IPS DF 4.7 (cell line): ENCODE measurements around the gene KLHDC7A.

ENCODE experiments used
- DNase-seq: peaks from one replicate; pipeline ENCODE4 v3.0.0-alpha.2; 2013; ENCODE audit warnings: low spot score; ENCODE audit errors: extremely low read depth

Gene KLHDC7A

DNA sequence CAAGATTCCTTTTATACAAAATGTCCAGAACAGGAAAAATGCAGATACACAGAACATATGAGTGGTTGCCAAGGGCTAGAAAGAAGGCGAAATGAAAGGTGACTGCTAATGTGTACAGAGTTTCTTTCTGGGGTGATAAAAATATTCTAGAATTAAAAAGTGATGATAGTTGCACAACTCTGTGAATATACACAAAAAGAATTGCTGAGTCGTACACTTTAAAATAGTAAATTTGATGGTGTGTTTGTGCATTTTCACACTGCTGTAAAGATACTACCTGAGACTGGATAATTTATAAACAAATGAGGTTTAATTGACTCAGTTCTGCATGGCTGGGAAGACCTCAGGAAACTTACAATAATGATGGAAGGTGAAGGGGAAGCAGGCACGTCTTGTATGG lies 23.9 kb downstream of the KLHDC7A start:
- no peak for DNase-seq

DNA sequence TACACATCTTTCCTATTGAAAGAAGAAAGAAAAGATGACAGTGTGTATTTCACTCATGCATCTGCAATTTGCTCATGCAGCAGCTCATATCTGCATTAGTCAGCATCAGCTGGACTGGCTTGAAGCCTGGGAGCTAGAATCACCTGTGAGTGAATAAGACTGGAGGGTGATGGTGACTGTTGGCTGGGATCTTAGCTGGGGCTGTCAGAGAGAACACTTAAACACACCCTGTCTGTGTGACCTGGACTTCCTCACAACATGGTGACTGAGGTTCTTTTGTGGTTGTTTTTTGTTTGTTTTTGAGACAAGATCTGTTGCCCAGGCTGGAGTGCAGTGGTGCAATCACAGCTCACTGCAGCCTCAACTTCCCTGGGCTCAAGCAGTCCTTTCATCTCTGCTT lies 24.9 kb downstream of the KLHDC7A start:
- DNase-seq, result no peak

DNA sequence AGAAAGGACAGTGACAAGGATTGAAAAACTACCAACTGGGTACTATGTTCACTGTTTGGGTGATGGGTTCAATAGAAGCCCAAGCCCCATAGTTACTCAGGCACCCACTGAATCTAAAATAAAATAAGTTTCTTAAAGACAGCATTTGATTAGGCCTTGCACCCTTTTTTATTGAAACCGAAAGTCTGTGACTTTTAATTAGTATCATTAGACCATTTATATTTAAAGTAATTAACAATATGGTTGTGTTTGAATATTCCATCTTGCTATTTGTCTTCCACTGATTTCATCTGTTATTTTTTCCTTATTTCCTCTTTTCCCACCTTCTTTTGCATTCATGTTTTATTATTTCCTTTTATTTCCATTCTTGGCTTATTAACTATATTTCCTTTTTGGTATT lies 27.4 kb downstream of the KLHDC7A start:
- no peak for DNase-seq

DNA sequence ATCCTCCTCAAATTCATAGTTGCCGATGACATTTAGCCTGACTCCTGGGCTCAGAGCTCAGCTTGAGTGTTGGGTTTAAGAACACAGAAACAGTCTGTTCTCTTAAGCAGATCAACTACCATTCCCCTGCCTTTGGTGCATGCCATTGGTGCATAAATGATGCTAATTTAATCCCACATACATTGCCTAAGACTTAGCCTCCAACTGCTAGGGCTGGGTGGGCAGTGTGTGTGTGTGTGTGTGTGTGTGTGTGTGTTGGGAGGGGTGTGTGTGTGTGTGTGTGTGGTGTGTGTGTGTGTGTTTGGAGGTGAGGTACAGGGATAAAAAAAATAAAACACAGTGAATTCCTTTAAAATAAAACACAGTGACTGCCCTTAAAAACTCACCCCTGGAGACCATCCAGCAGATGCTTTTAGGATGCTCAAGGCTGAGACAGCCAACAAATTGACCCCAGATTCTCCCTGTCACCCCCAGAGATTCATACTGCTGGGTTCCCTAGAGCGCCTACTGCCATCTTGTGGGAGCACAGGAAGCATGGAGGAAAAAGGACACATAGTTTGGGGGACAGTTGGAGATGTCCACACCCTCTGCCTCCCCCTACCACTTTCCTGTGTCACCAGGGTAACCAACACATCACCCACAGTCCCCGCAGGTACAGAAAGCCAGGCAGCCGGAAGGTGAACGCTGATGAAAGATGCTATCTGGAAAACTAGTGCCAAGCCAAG lies 30.6 kb downstream of the KLHDC7A start:
- no peak for DNase-seq

DNA sequence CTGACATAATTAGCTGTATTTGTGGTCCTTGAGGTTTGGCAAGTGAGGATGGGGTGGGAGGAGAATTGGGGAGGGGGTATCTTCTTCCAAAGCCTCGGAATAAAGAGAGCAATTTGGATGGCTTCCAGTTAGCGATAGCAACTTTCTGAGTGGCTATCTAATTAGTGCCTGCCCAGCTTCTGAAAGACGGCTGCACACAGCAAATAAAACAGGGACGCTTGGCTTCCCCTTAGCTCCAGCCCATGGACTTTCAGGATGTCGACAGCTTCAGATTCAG lies 31.1 kb downstream of the KLHDC7A start:
- DNase-seq, result no peak

DNA sequence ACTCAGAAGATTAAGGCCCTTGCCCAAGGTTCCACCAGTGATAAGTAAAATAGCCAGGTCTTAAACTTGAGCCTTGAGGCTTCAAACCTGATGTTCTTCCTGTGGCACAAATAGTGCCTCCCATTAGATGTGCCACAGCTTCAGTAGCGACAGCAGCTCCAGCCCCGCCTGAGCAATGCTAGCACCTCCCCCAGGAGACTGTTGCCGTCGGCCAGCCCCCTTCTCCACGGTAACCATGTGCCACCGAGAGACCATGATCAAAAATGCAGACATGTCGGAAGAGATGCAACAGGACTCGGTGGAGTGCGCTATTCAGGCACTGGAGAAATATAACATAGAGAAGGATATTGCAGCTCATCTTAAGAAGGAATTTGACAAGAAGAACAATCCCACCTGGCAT lies 32.2 kb downstream of the KLHDC7A start:
- DNase-seq, result no peak

DNA sequence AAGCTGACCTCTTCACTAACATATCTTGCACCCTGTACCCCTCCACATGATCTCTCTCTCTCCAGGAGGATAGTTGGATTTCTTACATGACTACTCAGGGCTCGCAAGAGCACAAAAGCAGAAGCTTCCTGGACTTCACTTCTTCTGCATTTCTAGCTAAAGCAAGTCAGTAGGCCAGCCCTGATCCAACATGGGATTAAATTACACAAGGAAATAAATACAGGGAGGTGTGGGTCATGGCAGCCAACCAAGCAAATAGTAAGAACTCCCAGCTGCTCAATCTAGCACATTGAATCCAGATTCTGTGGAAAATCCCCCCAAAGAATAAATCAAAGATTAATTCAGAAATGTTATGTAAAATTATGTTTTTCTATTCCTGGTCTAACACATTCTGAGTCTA lies 33.3 kb downstream of the KLHDC7A start:
- DNase-seq, result no peak

DNA sequence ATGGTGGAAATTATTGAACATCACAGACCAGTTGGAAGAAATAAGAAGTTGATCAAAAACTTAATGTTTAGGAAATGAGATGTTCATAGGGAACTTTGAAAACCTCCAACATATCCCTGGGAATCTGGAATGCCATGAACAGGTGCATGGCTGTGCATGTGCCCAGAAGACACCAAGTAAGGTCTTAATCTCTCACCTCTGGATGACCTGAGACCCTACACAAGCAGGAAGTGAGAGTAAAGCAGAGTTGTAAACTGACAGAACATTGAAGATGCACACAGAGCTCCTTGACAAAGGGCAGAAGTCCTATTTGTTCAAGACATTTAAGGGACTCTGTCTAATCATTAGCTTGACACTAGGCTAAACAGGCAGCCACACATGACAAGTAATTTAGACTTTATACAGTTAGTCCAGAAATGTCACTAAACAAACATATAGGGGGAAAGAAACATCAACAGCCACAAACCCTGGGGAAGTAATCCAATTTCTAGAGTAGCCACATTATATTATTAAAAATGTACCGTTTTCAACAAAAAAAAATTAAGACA lies 34.5 kb downstream of the KLHDC7A start:
- no peak for DNase-seq

DNA sequence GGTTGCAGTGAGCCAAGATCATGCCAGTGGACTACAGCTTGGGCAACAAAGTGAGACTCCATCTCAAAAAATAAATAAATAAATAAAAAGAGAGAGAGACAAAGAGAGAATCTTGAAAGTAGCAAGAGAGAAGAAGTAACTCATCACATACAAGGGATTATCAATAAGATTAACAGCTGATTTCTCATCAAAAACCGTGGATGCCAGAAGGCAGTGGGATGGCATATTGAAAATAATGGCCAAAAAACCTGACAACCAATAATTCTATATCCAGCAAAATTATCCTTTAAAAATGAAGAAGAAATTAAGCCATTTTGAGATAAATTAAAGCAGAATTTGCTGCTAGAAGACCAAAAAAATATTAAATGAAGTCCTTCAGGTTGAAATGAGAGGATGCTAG lies 35.7 kb downstream of the KLHDC7A start:
- no peak for DNase-seq

DNA sequence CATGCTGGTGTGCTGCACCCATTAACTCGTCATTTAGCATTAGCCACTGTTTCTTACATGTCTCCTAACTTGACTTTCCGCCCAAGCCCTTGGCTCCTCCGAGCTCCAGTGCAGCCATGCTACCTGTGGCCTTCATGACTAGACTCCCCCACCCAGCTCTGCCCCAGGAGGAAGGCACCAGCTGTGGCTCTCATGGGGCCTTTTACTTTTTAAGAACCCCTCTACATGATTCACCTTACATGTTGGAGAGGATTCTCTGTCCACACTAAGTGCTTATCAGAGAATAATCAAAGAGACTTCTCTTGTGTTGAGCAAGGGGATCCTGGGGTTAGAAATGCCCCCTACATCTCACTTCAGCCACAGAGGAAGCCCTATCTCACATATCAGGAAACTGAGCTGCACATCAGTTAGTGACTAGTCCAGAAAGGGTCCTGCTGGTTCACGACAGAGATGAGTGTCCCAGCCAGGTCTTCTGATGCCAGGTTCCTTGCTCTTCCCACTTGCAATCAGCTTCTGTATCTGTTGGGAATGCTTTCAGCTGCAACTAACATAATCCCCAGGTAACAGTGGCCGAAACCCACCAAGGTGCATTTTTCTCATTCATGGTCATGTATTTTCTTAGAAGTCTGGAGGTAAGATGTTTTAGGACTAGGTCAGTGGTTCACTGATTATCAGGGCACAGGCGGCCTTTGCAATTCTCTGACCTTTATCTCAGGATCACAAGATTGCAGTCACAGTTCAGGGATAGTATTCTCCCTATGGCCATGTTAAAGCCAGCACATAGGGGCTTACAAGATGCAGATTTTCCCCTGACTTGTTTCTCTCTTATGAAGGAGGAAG lies 45.9 kb downstream of the KLHDC7A start:
- DNase-seq, result no peak

DNA sequence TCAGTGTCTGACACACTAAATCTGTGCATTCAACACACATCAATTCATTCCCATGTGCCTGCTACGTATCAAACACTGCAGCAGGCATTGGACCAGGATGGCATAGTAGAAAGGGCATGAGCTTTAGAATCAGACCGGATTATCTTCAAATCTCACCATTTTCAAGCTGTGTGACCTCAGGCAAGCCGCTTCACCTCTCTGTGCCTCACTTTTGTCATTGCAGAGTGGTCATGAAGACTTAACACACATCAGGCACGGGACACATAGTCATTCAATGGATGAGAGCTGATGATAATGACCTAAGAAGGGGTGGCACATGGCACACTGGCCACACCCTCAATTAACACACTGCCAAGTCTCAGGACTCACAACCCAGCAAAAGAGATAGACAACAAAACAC lies 46.8 kb downstream of the KLHDC7A start:
- no peak for DNase-seq

DNA sequence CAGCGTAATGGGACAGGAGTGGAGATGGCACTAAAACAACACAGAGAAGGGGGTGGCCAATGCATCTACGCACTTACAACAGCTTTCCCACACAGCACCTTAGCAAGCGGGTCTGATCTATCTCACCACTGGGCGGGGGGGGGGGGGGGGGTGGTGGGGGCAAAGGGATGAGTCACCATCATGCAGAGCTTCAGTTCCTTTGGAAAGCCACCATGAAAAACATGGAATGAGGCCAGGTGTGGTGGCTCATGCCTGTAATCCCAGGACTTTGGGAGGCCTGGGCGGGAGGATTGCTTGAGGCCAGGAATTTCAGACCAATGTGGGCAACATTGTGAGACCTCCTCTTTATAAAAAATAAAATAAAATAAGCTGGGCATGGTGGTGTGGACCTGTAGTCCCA lies 47.2 kb downstream of the KLHDC7A start:
- no peak for DNase-seq

DNA sequence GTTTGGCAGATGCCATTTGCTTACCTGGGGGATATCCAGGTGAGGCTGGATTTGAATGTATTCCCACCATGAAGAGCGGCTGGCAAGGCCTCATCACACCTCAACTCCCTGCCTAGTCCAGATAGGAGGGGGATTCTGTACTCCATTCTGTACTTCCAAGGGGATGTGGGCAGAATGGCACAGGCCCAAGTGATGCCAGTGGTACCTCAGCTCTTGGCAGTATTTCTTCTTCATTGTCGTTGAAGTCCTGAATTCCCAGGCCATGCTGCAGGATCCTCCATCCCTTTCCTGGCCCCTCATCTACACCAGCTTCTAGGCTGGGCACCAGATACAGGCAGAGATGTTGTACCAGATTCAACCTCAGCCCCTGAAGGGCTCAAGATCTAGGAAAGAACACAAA lies 47.9 kb downstream of the KLHDC7A start:
- no peak for DNase-seq

DNA sequence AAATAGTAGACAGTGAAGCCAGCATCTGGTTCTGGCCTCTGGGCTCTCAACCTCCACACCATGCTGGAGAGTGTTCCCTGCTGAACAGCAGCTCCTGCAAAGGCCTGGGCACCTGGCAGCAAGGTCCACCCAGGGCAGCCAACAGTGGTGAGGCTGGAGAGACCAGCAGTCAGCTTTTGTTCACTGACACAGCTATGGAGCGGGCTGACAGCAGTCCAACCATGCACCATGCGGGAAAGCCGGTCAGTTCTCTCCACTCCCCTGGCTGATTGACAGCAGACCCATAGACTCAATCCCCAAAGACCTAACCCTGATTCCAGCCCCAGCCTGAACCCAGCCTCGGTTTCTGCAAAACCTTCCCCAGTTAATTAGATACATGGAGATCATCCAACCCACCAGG lies 49.0 kb downstream of the KLHDC7A start:
- DNase-seq, result no peak

DNA sequence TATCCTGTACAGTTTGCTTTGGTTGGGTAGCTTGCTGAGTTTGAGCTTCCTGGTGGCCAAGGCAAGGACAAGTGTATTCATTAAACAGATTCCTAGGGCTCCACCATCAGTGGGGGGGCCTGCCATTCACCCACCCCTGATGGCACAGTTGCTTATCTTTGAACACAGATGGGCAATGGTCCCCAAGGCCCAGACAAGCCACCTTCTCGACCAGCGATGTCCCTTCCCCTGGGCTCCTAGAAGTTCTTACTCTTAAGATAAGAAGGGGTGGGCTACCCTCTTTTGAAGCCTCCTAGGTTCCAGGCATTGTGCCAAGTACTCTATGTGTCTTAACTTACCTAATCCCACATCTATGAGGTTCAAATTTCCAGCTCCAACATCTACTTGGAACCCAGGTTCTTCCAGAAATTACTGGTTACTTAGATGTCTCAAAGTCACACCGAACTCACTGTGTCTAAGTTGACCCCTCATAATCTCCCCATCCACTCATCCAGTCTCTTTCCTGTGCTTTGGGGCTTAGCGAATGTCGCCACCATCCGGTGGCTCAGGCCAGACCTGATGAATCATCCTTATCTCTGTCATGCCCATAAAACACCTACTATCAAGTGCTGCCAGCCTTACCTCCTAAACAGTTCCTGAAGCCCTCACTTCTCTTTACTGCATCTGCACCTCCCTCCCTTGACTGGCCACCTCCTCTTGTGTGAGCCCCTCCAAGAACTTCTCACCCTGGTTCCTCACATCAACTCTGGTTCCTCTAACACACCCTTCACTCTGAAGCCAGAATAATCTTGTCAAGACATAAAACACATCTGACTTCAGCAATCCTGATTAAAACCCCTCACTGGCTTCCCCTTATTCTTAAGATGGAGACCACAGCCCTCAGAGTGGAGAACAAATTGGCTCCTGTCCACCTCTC lies 50.1 kb downstream of the KLHDC7A start:
- DNase-seq, result no peak

DNA sequence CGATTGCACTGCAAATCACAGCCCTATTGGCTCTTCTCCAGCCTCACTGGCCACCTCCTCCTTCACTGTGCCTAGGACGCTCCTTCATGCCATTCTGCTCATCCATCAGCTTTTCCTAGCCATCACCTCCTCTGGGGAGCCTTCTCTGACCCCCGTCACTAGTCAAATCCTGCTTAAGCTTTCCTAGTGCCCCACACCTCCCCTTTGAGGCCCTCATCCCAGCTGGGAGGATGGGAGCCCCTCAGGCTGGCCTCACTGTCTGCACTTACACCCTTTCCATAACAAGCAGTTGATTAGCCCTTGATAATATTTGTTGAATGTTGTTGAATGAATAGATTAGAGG lies 50.7 kb downstream of the KLHDC7A start:
- DNase-seq, result no peak

DNA sequence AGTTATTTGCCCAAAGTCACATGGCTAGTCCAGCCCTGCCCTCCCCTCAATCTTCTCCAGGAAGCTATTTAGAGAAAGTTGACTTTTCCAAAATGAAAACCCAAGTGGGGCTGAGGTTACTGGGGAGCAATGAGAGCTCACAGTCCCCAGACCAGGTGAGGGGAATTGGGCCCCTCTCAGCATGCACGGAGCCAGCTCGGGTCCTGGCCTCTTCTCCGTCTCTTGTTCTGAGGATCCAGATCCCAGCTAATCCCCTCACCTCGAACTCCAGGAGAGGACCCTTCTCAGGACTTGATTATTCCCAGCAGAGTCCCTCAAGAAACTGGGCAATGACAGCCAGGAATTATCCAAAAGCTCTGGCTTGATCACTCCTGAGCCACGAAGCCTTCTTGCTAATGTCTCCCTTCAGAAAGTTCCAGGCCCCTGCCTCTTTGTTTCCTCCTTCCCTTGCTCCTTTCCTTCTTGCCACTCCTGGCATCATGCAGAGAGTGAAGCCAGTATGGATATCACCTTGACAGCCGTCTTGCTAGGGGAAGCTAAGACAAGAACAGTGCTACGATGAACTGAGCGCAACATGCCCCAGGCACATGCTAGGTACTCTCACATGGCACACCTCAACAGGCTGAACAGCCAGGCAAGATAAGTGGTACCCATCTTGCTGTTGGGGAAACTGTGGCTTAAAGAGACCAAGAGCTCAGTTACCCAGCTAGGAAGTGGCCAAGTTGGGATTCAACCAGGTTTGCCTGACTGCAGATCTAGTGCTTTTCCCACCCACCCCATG lies 51.9 kb downstream of the KLHDC7A start:
- DNase-seq, result no peak

DNA sequence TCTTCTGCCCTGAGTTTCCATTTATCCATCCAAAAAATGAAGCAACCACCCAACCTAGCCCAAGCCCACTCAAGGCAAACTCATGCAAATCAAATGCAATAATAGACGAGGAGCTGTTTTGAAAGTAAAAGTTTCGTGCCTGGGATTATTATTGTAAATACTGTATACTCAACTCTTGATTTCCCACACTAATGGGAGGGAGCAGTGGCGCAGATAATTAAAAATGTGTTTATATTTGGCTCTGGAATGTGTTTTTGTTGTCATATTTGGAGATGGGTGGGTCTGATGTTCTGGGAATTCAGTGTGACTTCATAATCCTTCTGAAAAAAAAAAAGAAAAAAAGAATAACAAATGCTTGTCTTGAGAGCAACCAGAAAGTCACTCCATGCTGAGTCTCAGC lies 52.5 kb downstream of the KLHDC7A start:
- no peak for DNase-seq

DNA sequence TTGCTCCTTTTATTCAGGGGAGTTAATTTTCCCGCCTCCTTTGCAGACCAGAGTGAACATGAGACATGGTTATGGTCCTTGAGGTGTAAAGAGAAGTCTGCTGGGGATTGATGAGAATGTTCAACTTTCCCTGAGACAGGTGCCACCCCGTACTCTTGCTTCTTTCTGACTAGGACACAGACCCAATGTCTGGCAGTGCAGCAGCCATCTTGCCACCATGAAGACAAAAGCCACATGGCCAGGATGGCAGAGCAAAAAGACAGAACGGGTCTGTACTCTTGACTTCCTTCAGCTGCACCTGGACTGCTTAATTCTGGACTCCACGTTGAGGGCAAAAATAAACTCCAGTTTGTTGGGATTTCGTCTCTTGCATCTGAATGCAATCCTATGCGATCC lies 54.1 kb downstream of the KLHDC7A start:
- no peak for DNase-seq
